HG03521 (cell line): Measurements from ENCODE around the gene GPR152.
"Not testable (repeated sequence)": the region's sequence is repeated elsewhere in the genome, so short reads cannot be mapped to it uniquely, and the experiment has no call there.

ENCODE experiments used
- ATAC-seq: cut with Tn5 transposase; IDR thresholded peaks from one replicate; pipeline ENCODE4 v1.9.1; 2021; ENCODE audit warnings: mild to moderate bottlenecking, moderate library complexity; ENCODE audit not compliant: unreplicated experiment

Gene GPR152

GRCh38 chr11:67466962-67467771, 14.6 kb upstream of the GPR152 start:
- no peak for ATAC-seq

GRCh38 chr11:67466367-67466766, 13.8 kb upstream of the GPR152 start:
- no peak for ATAC-seq

- ATAC-seq = not testable (repeated sequence)
Observed at GRCh38 chr11:67465530-67465929, 13.0 kb upstream of the GPR152 start.

DNA sequence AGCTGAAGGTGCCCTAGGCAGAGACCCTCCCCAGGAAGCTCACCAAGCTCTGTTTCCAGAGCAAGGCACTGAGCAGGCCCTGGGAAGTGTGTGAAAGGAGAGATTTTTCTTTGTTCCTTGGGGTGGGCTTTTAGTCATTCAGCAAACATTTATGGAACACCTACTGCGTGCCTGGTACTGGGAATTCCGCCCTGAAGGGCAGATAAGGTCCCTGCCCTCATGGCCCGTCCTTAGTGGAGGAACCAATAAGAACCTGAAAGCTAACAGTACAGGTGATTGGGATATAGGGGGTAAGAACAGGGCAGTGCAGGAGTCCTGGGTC, 12.6 kb upstream of the GPR152 start:
- ATAC-seq = no peak

- peak; percentile 52 for ATAC-seq
Observed at GRCh38 chr11:67464411-67465188, 12.1 kb upstream of the GPR152 start.

GRCh38 chr11:67463680-67464410, 11.3 kb upstream of the GPR152 start:
- no peak for ATAC-seq

GRCh38 chr11:67463186-67463585, 10.7 kb upstream of the GPR152 start:
- no peak for ATAC-seq

DNA sequence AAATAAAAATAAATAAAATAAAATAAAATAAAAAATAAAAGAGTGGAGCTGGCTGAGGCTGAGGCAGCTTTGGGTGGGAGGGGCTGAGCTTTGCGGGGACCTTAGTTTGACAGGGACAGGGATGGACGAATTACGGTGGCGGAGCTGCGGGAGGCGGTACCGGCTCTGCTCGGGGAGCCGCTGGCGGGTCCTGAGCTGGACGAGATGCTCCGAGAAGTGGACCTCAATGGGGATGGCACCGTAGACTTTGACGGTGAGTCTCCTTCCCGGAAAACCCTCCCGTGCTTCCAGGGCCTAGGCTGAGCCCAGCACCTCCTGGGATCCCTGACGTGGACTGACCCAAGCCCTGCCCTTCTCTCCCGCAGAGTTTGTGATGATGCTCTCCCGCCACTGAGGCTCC, 5.7 kb upstream of the GPR152 start:
- ATAC-seq = no peak

DNA sequence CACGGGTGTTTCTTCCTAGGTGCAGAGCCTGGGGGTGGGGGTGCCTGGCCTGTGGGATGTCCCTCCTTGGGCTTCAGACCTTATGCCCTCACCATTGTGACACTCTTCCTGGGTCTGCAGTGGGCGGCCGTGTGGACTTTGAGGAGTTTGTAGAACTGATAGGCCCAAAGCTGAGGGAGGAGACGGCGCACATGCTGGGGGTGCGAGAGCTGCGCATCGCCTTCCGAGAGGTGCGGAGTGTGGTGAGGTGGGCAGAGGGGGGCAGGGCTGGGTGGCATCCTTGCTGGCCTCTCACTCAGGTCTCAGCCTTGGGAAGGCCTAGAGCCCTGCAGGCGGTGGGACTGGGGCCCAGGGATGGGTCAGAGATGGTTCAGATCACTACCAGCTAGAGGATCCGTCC, 4.9 kb upstream of the GPR152 start:
- no peak for ATAC-seq

DNA sequence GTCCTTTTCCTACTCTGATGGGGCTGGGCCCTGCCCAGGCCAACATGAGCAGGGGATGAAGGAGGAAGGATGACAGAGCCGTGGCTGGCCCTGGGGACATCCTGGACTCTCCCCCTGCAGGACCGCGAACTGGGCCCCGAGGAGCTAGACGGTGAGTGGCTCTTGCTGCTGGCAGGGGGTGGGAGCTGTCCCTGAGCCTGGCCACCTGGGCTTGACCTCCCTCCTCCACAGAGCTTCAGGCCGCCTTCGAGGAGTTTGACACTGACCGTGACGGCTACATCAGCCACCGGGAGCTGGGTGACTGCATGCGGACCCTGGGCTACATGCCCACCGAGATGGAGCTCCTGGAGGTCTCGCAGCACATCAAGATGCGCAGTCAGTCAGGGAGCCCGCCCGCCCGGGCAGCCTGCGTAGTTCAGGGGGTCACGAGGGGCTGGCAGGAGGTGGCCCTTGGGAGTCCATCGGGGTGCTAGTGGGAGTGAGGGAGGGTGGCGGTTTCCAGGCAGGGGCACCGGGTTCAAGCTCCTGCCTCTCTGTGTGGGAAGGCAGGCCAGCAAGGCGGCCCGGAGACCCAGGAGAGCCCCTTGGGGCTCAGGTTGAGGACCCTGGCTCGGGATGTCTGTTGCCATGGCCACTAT, 3.7 kb upstream of the GPR152 start:
- ATAC-seq = no peak

- no peak for ATAC-seq
Observed at GRCh38 chr11:67455054-67455453, 2.5 kb upstream of the GPR152 start, which contains the start of gene CABP4. Gene CABP4, plus strand, starts transcription at chr11:67455354. Its CDS starts 70 bp downstream, at chr11:67455424.

DNA sequence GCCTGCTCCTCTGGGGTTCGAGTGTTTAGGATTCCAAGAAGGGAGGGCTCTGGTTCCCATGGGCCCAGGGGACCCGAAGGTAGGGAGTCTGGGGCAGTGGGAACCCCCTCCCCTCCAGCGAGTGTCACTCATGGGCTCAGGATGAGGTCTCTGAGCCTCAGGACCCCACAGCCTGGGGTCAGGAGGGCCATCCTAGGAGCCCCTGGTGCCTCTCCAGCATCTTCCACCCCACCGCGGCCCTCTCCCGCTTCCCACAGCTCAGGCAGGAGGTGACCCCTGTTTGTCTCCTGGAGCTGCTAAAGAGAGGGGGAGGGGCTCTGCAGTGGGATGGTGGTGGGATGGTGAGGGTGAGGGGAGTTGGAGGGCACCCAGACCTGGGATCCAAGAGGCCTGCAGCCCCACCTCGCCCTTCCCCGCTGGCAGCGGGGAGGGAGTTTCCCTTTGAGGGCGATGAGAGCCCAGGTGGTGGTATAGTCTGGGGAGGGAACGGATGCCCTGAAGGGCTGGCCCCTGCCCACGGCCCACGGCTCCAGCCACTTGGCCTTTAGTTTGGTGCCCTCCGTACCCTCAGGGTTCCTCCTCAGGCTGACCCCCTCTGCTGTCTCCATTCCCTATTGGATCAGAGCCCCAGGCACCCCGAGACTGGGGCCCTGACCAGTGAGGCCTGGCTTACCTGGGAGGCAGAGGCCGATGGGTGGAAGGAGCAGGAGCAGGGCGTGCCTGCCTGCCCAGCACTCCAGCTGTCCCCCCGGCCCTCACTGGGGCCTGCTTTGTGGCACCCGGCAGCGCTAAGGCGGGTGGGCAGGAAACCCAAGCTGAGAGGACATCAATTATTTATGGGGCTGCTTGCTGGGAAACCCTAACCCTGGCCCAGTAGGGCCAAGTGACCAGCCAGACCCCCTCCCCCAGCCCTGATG, 1.5 kb upstream of the GPR152 start:
- ATAC-seq = no peak

DNA sequence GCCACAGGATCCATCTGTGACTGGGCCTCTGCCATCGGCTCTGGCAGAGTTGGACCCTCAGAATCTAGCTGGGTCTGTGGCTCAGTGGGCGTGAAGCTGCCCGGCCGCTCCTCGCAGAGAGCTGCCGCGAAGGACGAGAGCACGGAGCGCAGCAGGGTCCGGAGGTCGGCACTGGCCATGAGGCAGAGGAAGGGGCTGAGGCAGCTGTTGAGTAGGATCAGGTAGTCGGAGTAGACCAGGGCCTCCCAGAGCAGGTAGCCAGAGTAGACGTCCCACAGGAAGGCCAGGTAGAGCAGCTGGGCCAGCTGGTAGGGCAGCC, 912 bp downstream of the GPR152 start:
- ATAC-seq = no peak

DNA sequence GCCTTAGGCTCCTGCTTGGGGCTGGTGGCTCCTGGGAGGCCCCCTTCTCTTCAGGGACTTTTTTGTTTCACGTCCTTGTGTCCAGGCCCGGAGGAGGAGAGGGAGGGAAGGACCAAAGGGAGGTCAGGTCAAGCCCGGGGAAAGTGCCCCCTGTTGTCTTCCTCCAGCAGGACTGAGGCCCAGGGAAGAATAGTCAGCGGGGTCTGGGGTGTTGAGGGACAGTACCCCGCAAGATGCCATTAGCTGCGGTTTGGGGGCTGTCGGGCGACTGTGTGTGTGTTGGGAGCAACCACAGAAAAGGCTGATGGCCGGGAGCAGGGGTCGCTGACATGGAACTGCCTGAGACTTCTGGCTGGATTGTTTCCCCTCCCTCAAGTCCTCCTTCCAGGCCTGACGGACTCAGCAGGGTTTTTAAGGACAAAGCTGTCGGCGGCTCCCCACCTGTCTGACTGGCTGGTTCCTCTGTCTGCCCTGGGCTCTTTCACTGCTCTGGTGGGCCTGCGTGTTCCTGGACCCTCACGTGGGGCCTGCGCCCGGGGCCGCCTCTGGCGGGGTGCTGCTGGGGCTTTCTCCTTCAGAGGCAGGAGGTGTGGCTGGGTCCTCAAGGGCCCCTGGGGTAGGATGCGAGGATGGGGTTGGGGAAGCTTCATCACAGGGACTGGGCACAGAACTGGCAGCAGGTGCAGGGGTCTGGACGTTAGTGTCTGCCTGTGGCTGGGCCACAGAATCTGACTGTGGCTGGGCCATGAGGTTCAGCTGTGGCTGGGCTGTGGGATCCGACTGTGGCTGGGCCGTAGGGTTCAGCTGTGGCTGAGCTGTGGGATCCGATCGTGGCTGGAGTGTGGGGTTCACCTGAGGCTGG, 1.5 kb downstream of the GPR152 start:
- no peak for ATAC-seq

DNA sequence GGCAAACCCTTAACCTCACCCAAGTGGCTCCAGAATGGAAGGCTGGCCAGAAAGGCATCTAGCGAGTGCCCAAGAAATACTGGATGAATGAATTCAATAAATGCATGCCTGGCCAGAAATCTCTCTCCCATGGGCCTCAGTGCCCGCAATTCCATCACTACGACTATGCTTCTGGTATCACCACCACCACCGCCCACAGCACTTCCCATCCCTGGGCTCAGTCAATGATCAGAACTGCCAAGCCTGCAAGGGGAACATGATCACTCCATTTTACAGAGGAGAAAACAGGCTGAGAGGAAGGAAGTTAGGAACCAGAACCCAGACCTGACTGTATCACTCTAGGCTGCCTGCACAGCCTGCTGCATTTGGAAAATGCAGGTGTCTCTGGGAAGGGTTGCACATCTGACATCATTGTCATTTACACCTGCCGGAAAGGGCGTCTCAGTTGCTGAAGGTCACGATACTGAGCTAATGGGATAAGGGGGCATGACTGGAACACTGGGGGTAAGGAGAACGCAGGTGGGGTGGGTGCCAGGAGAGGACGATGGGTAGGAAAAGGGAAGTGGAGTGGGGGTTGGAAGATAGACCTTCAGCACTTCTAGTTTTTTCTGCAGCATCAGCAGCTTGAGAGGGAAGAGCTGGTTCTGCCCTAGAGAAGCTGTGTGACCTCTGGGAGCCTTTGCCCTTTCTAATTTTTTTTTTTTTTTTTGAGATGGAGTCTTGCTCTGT, 3.2 kb downstream of the GPR152 start:
- ATAC-seq = no peak

DNA sequence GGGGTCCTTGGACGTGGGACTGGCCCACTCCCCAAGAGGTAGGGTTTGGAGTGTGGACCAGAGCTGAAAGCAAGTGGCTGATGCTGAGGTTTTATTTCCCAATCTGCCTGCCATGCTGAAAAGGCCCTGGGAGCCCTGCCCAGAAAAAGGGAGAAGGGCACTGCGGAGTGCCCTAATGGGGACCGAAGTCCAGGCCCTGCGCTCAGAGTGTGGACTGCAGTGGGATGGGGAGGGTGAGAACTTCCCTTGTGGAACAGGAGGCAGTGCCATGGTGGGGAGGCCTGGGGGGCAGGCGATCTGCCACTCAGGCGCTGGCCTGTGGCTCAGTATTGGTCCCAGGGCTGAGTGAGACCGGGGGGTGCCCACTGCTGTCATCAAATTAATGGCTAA, 4.3 kb downstream of the GPR152 start:
- no peak for ATAC-seq

GRCh38 chr11:67445515-67445914, 7.0 kb downstream of the GPR152 start:
- ATAC-seq = no peak

- peak; percentile 2 for ATAC-seq
Observed at GRCh38 chr11:67442504-67443404, 9.8 kb downstream of the GPR152 start.
